ENCODE measurements around the gene TNC.
A peak's percentile ranks its signal among the peaks of the same experiment; 100 is the strongest.

Gene TNC

DNA sequence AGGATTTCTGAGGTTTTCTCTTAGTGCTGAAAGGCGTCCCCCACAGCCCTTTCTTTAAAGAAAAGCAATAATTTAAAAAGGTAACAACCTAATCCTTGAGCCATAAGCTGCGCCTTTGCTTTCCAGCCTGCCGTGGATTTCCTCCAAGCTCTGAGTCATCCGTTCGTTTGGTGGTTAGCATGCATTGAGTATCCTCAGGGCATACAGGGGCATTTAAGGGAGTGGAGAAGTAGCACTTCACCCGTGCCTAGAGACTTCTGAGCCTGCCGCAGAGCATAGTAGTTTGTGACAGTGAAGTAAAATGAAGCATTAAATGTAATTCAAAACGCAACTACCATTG lies 892 bp upstream of the TNC start:
- Mint-ChIP-seq H3K4me1 (ENCODE audit: low read depth) (no peaks in the 10 kb centered on the region), H3K27ac (no peak overlapping the region), H3K27me3 (peaks cover 84% of the 10 kb centered on the region), H3K9me3 (no peaks in the 10 kb centered on the region), H3K4me3 (no peak overlapping the region), H3K36me3 (ENCODE audit: low read depth) (no peaks in the 10 kb centered on the region)

DNA sequence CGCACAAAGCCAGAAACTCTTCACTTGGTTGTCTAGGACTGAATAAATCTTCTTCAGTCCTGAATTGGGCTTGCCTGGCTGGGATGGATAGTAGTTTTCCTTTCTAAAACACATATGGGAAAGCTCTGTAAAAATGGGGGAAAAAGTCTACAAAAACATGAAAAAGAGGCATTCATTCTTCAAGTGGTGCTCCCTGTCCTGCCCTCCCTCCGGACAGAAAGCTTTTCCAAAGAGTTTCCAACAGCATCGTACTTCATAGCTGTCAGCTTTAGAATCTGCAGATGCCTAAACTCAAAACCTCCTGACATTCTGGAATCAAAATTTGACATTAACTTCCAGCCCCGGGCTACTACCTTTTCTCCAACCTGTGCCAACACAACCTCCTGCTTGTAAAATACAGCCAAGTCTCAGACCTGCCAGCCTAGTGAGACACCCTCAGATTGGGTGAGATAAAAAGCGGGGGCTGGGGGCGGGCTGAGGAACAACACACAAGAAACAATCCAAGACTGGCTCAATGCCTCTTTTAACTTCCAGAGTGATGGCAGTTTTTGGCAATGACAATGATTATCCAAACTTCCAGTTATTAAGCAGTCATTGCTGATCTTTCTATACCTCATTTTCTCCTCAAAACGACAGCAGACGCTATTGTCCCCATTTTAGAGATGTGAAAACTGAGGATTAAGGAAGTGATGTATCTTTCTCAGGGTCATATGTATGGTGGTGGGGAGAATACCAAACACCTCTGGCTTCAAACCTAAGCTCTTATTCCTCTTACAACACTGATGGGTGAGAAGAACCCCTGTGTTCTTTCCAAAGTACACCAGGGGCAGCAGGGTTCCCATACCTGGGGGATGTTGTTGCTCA lies 1.3 kb downstream of the TNC start:
- no peak overlapping the region for H3K4me3 Mint-ChIP-seq
- peaks cover 80% of the 10 kb centered on the region for H3K27me3 Mint-ChIP-seq
- H3K9me3 Mint-ChIP-seq, result no peaks in the 10 kb centered on the region
- no peaks in the 10 kb centered on the region for H3K4me1 Mint-ChIP-seq (ENCODE audit: low read depth)
- no peaks in the 10 kb centered on the region for H3K36me3 Mint-ChIP-seq (ENCODE audit: low read depth)
- H3K27ac Mint-ChIP-seq, result no peak overlapping the region

DNA sequence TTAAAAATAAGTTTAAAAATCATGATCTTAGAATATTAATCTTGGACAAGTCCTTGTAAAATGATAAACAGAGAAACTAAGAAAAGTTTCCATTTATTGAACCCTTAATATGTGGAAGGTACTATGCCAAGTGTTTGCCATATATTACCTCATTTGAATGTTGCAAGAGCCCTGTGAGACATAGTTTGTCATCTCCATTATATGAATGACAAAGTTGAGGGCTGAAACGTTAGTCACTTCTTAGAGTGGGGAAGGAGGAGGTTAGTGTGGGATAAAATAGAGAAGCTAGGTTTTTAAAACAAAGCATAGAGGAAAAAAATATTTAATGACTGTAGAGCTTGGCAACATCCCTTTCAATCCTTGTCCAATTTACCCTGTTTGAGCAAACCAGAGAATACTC lies 2.0 kb downstream of the TNC start:
- Mint-ChIP-seq H3K4me3 (no peak overlapping the region), H3K36me3 (ENCODE audit: low read depth) (no peaks in the 10 kb centered on the region), H3K27ac (no peak overlapping the region), H3K27me3 (peaks cover 75% of the 10 kb centered on the region), H3K4me1 (ENCODE audit: low read depth) (no peaks in the 10 kb centered on the region), H3K9me3 (no peaks in the 10 kb centered on the region)

DNA sequence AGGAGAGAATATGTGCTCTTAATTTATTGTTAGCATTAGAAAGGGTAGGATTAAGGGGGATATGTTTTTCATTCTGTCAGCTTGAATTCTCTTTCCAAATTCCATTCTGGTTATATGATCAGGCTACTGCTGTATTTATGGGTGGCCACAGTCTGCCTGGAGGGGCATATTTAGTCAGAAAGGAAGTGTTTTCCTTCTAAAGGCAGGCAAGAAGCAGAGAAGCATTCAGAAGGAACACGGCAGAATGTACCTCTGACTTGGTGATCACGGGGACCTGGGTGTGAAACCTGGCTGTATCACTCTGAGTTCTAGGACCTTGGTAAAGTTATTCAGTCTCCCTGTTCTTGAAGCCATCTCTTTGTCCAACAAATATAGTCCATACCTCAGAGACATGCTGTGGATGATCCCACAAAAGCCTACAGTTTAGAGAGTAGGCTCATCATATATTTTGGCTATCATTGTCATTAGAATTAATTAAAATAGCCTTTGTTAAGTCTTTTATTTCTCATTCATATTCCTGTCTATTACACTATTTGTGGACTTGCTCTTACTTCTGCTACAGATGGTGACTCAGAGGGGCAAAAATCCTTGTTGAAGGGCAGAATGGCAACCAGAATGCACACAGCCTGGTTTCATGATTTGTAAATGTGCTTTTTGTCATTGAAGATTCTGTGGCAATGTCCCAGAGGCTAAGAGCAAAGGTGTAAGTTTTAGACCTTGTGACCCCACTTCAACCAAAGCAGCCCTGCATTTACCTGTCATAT lies 2.7 kb downstream of the TNC start:
- Mint-ChIP-seq H3K9me3 (no peaks in the 10 kb centered on the region), H3K4me3 (no peak overlapping the region), H3K27me3 (peaks cover 71% of the 10 kb centered on the region), H3K27ac (no peak overlapping the region), H3K36me3 (ENCODE audit: low read depth) (no peaks in the 10 kb centered on the region), H3K4me1 (ENCODE audit: low read depth) (no peaks in the 10 kb centered on the region)

DNA sequence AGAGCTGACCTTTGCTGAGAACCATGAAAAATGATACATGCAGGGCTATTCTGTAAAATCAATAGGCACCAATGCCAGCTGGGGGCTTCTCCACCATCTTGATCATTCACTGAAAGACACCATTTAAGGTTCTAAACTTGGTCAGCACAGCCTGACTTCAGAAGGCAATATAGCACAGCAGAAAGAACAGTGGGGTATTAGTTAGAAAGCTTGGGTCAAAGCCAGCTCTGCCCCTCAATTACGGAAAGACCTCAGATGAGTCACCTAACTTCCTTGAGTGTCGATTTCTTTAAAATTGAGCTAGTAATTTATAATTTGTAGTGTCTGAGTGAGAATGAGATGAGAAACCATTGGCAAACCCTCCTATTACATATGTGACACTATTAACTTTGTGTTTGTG lies 3.4 kb downstream of the TNC start:
- Mint-ChIP-seq H3K9me3 (no peaks in the 10 kb centered on the region), H3K27ac (no peak overlapping the region), H3K27me3 (peaks cover 71% of the 10 kb centered on the region), H3K4me1 (ENCODE audit: low read depth) (no peaks in the 10 kb centered on the region), H3K4me3 (no peak overlapping the region), H3K36me3 (ENCODE audit: low read depth) (no peaks in the 10 kb centered on the region)

DNA sequence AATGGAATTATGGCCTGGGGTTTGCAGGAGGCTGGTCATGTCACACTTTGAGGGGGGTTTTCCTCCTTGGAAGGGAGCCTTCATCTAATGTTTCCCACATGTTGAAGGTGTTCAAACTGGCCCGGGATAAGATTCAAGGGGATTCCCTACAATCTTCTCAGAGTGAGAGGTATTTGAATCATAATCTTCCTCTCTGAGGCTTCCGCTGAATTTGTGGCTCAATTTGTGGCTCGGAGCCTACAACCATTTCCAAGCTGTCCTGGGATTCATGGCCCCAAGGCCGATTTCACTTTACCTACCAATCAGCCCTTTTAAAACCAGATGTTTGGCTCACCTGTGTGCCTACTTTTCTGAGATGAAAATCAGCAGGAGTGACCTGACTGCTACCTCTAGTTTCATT lies 3.9 kb downstream of the TNC start:
- Mint-ChIP-seq H3K27me3 (peaks cover 71% of the 10 kb centered on the region), H3K4me3 (no peak overlapping the region), H3K36me3 (ENCODE audit: low read depth) (no peaks in the 10 kb centered on the region), H3K4me1 (ENCODE audit: low read depth) (no peaks in the 10 kb centered on the region), H3K27ac (no peak overlapping the region), H3K9me3 (no peaks in the 10 kb centered on the region)

DNA sequence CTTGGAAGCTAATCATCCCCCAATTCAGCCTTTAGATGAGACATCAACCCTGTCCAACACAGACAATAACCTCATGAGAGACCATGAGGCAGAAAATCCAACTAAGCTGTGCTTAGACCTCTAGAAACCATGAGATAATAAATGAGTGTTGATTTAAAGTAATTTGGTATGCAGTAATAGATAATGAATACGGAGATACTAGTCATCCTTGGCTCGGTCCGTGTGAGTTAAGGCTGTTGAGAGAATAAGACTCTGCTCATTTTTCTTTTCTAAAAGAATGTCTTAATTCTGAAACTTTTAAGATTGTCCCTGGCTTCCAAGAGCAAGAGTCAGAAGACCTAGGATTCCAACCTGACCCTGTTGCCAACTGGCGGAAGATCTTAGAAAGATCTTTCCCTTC lies 6.1 kb downstream of the TNC start:
- Mint-ChIP-seq H3K9me3 (no peaks in the 10 kb centered on the region), H3K4me3 (no peak overlapping the region), H3K4me1 (ENCODE audit: low read depth) (peaks cover 1% of the 10 kb centered on the region), H3K27ac (no peak overlapping the region), H3K36me3 (ENCODE audit: low read depth) (no peaks in the 10 kb centered on the region), H3K27me3 (peaks cover 54% of the 10 kb centered on the region)

DNA sequence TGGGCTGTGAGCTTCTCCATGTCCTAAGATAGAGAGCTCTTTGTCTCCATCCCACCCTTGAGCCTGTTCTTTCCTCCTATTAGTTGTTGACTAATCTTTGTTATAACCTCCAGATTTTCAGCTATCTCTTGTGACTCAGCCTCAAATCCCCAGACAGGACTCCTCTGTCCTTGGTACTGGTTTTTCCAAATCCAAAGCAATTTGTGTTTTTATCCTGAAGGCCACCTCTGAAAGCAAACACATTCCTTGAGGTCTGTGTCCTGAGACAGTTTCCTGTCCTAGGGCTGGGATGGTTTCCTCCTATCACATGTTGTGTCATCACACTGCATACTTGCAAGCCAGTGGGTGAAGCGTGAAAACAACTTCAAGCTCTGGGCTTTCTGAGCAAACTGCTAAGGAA lies 8.5 kb downstream of the TNC start:
- Mint-ChIP-seq H3K4me3 (no peak overlapping the region), H3K27ac (no peak overlapping the region), H3K9me3 (no peaks in the 10 kb centered on the region), H3K36me3 (ENCODE audit: low read depth) (no peaks in the 10 kb centered on the region), H3K4me1 (ENCODE audit: low read depth) (peaks cover 8% of the 10 kb centered on the region), H3K27me3 (peaks cover 39% of the 10 kb centered on the region)

DNA sequence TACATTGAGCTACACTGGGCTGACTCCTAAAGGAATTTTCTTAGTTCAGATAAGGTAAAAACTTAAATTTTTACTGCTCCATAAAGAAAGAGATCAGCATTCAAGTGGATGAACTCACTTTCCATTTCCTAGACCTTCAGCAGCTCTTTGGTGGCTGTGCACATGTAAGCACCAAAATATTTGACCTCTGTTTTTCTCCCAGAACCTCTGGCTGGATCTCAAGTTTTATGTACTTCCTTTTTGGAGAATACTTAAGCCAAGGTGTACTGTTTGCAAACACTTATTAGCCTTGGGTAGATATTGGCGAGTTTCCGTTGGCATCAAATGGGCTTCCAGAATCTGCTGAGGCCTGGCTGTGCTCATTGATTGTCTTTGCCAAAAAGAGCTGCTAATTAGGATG lies 10.3 kb downstream of the TNC start:
- H3K4me3 Mint-ChIP-seq, result no peak overlapping the region
- H3K27ac Mint-ChIP-seq, result no peak overlapping the region
- H3K36me3 Mint-ChIP-seq (ENCODE audit: low read depth), result no peaks in the 10 kb centered on the region
- H3K9me3 Mint-ChIP-seq, result no peaks in the 10 kb centered on the region
- H3K4me1 Mint-ChIP-seq (ENCODE audit: low read depth), result peaks cover 8% of the 10 kb centered on the region
- H3K27me3 Mint-ChIP-seq, result peaks cover 35% of the 10 kb centered on the region

DNA sequence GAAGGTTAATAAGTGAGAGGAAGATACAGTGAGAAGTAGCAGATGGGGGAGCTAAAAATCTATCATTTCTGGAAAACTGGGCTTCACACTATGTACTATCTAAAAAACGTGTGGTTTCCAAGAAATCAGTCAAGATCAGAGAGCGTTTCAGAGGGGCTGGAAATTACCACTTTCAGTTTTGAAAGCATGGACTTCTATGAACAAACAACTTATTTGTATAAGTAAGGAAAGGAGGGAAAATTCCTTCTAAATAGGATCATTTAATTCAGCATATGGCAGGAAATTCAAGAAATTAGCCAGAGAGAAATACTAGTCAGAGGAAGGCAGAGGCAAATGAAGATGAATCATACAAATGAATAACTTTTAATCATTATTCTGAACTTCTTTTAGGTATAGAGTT lies 11.3 kb downstream of the TNC start:
- H3K4me3 Mint-ChIP-seq, result no peak overlapping the region
- H3K9me3 Mint-ChIP-seq, result no peaks in the 10 kb centered on the region
- H3K27ac Mint-ChIP-seq, result peak overlapping the region; percentile 18
- H3K27me3 Mint-ChIP-seq, result peaks cover 33% of the 10 kb centered on the region
- H3K36me3 Mint-ChIP-seq (ENCODE audit: low read depth), result no peaks in the 10 kb centered on the region
- H3K4me1 Mint-ChIP-seq (ENCODE audit: low read depth), result peaks cover 8% of the 10 kb centered on the region

DNA sequence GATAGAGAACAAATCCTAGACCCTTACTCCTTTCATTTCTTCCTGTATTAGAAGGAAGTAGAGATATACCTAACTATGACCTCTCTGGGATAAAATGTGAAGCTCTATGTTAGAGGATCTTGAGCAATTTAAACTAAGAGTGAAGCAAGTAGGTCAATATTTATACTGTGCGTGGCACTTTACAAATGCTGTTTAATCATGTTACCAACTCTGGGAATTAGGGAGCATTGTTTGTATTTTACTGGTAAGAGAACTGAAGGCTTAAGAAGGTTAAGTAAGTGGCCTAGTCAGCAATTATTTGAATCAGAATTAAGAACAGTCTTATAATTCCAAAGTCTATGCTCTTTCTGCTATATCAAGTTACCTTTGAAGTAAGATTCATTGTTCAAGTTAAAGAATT lies 12.0 kb downstream of the TNC start:
- H3K27me3 Mint-ChIP-seq, result peaks cover 33% of the 10 kb centered on the region
- H3K4me1 Mint-ChIP-seq (ENCODE audit: low read depth), result peaks cover 8% of the 10 kb centered on the region
- H3K36me3 Mint-ChIP-seq (ENCODE audit: low read depth), result no peaks in the 10 kb centered on the region
- H3K4me3 Mint-ChIP-seq, result no peak overlapping the region
- H3K27ac Mint-ChIP-seq, result no peak overlapping the region
- no peaks in the 10 kb centered on the region for H3K9me3 Mint-ChIP-seq

DNA sequence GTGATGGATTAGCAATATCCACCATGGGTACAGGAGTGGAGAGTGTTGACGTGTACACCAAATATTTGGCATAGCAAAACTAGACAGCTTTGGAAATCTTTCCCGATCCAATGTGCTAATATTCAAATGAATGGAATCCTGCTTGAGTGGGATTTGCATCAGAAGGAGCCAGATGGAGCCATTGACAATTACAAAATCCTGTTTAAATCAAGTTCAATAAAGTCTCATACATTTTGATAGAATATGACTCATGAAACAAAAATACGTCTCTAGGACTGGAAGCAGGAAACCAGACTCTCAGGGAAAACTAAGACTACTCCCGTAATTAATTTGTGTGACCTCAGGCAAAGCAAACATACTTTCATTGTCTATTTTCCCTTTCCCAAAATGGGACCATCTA lies 13.0 kb downstream of the TNC start:
- H3K27ac Mint-ChIP-seq, result no peak overlapping the region
- H3K9me3 Mint-ChIP-seq, result no peaks in the 10 kb centered on the region
- no peak overlapping the region for H3K4me3 Mint-ChIP-seq
- no peaks in the 10 kb centered on the region for H3K36me3 Mint-ChIP-seq (ENCODE audit: low read depth)
- H3K27me3 Mint-ChIP-seq, result peaks cover 27% of the 10 kb centered on the region
- peaks cover 8% of the 10 kb centered on the region for H3K4me1 Mint-ChIP-seq (ENCODE audit: low read depth)

DNA sequence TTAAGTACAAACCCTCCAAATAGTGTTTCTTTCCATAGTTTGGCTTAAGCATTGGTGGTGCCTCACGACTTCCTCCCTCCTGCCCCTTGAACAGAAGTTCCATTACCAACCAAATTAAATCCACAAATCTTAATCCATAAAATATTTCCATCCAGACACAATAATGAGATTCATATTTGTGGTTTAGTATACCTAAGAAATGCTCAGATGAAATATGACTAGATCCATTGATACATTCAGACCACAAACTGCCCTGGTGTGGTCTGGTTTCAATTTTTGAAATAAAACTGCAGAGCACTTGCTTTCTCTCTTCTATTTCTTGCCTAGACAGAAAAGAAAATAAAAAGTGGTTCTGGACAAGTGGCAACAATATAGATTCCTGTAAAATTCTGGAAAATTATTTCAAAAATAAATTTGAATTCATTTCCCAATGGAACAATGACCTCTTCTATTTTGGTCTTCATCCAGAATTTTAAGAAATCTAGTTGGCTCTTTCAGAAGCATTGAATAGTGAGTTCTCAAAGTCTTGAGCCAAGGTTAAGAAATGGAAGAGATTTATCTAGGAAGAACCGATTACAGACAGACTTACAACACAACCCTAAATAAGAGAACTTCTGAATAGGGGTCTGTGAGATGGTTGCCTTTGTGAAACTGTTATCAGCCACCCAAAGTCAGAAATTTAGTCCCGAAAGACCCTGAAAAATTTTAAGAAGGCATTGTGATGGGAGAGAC lies 14.0 kb downstream of the TNC start:
- no peak overlapping the region for H3K27ac Mint-ChIP-seq
- H3K4me3 Mint-ChIP-seq, result no peak overlapping the region
- H3K27me3 Mint-ChIP-seq, result peaks cover 18% of the 10 kb centered on the region
- no peaks in the 10 kb centered on the region for H3K36me3 Mint-ChIP-seq (ENCODE audit: low read depth)
- H3K4me1 Mint-ChIP-seq (ENCODE audit: low read depth), result peaks cover 8% of the 10 kb centered on the region
- no peaks in the 10 kb centered on the region for H3K9me3 Mint-ChIP-seq

DNA sequence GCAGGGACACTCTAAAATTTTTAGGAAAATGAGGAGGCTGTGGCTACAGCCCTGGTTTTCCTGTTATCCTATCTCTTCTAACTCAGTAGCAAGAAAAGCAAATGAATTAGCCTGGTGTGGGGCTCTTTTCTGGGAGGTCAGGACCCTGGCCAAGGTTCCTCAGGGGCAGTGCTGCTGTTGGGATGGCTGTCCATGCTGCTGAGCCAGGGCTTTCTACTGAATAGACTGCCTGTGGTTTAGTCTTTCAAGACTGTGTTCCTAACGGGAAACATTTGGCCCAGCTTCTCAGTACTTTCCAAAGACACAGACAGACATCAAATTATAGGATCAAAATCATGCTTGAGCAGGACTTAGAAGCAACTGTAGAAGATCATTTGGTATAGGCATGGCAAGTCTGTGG lies 18.1 kb downstream of the TNC start:
- Mint-ChIP-seq H3K27ac (no peak overlapping the region), H3K4me1 (ENCODE audit: low read depth) (no peaks in the 10 kb centered on the region), H3K27me3 (peaks cover 36% of the 10 kb centered on the region), H3K9me3 (no peaks in the 10 kb centered on the region), H3K4me3 (no peak overlapping the region), H3K36me3 (ENCODE audit: low read depth) (no peaks in the 10 kb centered on the region)

DNA sequence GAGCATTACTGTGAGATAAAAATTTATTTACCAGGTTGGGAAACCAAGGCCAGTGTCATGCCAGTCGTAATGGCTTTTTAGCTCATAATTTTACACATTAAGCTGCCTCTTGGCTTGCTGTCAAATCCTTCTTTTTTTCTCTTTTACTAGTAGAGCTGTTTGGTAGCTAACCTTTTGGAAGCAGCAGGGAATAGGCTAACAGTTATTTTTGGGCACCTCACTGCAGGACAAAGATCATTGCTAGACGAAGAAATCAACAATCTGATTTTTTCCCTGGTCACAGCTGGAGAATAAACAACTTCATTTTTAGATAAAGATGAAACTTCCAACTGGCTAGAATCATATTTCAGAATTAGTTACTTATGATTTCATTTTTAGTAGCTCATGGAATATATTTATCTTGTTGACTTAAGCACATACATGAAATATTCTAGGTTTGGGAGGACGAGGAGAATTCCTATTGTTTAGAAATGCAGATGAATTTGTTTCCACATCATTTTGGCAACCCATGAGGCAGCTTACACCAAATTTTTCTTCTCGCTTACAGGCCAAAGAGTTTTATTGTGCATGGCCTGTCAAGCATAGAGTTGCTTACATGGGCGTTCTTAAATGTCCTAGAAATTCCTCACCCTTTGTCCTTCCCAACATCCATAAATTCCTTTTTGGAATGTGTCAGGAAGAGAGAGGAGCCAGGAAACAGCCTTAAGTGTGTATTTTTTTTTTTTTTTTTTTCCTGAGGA lies 19.6 kb downstream of the TNC start:
- Mint-ChIP-seq H3K27me3 (peaks cover 38% of the 10 kb centered on the region), H3K27ac (no peak overlapping the region), H3K4me3 (no peak overlapping the region), H3K4me1 (ENCODE audit: low read depth) (no peaks in the 10 kb centered on the region), H3K9me3 (no peaks in the 10 kb centered on the region), H3K36me3 (ENCODE audit: low read depth) (no peaks in the 10 kb centered on the region)
